CD4-positive, alpha-beta T cell treated with Interferon gamma for 1 hour (primary cell): Measurements from ENCODE around the gene MX2.
"Not testable (repeated sequence)": the region's sequence is repeated elsewhere in the genome, so short reads cannot be mapped to it uniquely, and the experiment has no call there.

Experiments
- DNase-seq: peaks from one replicate; pipeline ENCODE4 v3.0.0-alpha.2; 2020

Gene MX2

GRCh38 chr21:41390043-41390639 is 28.3 kb downstream of the MX2 start:
- DNase-seq, result no peak

- no peak for DNase-seq
Observed at GRCh38 chr21:41393876-41394465, 32.1 kb downstream of the MX2 start.

GRCh38 chr21:41396558-41397075 is 34.8 kb downstream of the MX2 start:
- no peak for DNase-seq

- no peak for DNase-seq
Observed at GRCh38 chr21:41397471-41397891, 35.7 kb downstream of the MX2 start.

- no peak for DNase-seq
Observed at GRCh38 chr21:41398251-41398650, 36.4 kb downstream of the MX2 start.

GRCh38 chr21:41398831-41399230 is 37.0 kb downstream of the MX2 start:
- DNase-seq, result no peak

- DNase-seq, result no peak
Observed at GRCh38 chr21:41399246-41399800, 37.5 kb downstream of the MX2 start.

GRCh38 chr21:41402231-41402630 is 40.4 kb downstream of the MX2 start:
- DNase-seq, result no peak

- DNase-seq, result no peak
Observed at GRCh38 chr21:41402796-41403195, 41.0 kb downstream of the MX2 start.

GRCh38 chr21:41403331-41403730 is 41.5 kb downstream of the MX2 start:
- no peak for DNase-seq

GRCh38 chr21:41403966-41404365 is 42.1 kb downstream of the MX2 start:
- DNase-seq, result no peak

- no peak for DNase-seq
Observed at GRCh38 chr21:41405321-41405720, 43.5 kb downstream of the MX2 start.

GRCh38 chr21:41406340-41406739 is 44.5 kb downstream of the MX2 start:
- DNase-seq, result no peak

GRCh38 chr21:41407541-41408460 is 46.0 kb downstream of the MX2 start:
- no peak for DNase-seq

- DNase-seq, result no peak
Observed at GRCh38 chr21:41410361-41410760, 48.5 kb downstream of the MX2 start.

- DNase-seq, result no peak
Observed at GRCh38 chr21:41410767-41411448, 49.1 kb downstream of the MX2 start.

- DNase-seq, result no peak
Observed at GRCh38 chr21:41411449-41412089, 49.7 kb downstream of the MX2 start.

- DNase-seq, result not testable (repeated sequence)
Observed at GRCh38 chr21:41417505-41417904, 55.7 kb downstream of the MX2 start.

- no peak for DNase-seq
Observed at GRCh38 chr21:41418393-41418792, 56.6 kb downstream of the MX2 start.

GRCh38 chr21:41418956-41419680 is 57.3 kb downstream of the MX2 start:
- DNase-seq, result no peak
